NCI-H526 (cell line): ENCODE measurements around the gene THOC2.
"Not testable (repeated sequence)": the region's sequence is repeated elsewhere in the genome, so short reads cannot be mapped to it uniquely, and the experiment has no call there.

Experiments used
- DNase-seq, 2 experiments: peaks; one replicate each; lab custom pipeline; 2025; lab: John Stamatoyannopoulos, UW

Gene THOC2

DNA sequence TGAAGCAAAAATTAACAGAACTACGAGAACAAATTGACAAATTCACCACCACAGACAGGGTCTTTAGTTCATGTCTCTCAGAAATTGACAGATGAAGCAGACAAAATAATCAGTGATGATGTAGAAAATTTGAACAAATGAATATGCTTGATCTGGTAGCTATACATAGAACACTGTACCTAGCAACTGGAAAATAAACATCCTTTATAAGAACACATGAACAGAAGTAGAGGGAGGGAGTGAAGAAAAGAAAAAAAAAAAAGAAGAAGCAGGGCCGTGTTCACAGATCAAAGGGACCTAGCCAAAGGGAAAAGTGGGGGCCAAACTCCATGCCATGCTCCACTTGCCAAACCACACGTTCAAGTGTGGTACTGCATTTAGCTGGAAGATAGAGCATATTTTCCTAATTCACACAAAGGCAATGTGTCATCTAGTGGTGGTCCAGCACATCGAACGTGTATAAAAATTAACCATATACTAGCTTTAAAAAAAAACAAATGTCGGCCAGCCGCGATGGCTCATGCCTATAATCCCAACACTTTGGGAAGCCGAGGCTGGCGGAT, 5.6 kb upstream of the THOC2 start:
- DNase-seq = no peak

DNA sequence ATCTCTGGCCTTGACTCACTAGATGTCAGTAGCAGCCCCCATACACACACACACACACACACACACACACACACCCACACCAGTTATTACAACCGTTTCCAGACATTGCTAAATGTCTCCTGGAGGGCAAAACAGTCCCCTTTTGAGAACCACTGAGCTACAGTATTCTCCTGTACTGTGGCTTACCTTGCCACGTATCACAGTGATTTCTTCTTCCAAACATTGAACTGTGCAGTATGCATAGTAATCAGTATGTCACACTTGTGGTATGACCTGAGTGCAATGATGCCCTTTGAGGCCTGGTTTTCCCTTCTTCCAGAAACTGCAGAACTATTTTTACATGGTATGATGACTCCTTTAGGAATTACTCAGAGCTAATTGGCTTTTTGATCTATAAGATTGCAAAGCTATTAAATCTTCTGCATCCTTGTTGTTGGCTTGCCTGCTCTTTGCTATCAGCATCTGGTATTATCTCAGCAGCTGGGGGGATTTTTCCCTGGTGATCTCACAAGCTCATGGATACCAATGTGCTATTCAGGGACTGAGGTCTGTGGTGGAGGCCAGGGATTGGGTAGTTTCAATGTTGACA, 3.6 kb upstream of the THOC2 start:
- DNase-seq = no peak

DNA sequence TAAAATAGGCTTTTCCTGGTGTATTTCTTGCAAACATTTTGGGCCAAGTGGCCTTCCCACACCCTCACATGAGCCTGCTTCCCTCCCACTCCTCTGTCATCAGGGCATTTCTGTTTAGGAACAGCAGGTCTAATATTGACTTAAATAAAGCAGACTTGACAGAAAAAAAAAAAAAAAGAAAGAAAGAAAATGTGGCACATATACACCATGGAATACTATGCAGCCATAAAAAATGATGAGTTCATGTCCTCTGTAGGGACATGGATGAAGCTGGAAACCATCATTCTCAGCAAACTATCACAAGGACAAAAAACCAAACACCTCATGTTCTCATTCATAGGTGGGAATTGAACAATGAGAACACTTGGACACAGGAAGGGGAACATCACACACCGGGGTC, 2.3 kb upstream of the THOC2 start:
- not testable (repeated sequence) for DNase-seq

DNA sequence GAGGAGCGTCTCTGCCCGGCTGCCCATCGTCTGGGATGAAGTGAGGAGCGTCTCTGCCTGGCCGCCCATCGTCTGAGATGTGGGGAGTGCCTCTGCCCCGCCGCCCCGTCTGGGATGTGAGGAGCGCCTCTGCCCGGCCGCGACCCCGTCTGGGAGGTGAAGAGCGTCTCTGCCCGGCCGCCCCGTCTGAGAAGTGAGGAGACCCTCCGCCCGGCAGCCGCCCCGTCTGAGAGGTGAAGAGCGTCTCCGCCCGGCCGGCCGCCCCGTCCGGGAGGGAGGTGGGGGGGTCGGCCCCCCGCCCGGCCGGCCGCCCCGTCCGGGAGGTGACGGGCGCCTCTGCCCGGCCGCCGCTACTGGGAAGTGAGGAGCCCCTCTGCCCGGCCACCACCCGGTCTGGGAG, 1.2 kb upstream of the THOC2 start:
- not testable (repeated sequence) for DNase-seq

DNA sequence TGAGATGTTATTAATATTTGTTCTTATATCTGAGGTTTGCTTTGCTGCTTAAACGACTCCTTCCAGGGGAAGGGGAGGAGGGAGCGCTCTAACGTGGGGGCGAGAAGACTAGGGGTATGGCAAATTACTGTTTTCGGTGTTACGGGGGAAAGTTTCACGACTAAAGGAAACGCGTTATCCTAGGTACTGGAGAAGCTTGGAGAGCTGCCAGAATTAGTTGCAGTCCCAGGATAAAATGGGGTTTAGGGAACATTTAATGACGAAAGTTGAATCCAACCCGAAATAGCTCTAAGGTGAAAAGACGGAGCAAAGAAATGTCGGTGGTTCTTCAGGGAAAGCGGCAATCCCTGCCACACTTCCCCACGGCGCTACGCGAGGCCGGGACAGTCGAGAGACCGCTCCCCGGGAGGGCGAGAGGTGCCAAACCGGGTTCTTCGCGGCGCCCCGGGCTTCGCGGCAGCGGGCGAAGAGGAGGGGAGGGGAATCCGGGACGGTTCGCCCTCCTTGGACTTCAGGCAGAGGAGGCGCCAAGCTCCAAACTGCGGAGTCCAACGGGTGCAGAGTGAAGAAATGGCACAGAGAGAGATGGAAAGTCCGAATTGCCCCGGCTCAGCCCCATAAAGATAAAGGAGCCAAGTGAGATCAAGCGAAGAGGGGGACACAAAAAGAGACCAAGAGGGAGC, 724 bp downstream of the THOC2 start:
- peak; percentile 13 to 57 for DNase-seq

DNA sequence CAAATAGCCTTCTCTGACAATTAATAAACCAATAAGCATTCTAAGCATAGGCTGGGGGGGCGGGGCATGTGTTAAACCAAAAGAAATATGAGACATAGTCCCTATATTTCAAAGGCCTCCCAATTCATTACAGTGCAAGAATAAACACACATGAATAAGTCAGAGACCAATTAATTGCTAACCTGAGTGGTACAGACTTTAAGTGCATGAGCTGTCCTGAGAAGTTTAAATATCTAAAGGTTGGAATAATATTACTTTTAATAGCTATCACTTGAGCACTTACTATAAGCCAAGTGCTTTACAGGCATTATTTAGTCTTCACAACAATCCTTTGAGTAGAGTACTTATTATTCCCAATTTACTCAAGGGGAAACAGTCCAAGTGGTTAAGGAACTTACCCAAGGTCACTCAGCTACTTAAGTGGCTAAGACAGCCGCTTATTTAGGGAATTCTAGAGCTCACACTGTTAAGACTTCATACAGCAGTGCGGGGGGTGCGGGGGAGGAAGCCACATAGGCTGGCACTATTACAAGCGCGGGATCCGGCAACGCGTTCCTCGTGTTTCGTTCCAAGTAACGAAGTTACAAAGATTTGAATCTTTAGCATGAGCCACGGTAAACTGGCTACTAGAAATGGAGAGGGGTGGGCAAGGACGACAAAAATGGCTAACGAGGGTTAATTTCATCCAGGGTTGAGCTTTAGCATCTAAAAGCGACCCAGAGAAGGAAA, 1.4 kb downstream of the THOC2 start:
- peak in 1 of 2 experiments; percentile 9 for DNase-seq

DNA sequence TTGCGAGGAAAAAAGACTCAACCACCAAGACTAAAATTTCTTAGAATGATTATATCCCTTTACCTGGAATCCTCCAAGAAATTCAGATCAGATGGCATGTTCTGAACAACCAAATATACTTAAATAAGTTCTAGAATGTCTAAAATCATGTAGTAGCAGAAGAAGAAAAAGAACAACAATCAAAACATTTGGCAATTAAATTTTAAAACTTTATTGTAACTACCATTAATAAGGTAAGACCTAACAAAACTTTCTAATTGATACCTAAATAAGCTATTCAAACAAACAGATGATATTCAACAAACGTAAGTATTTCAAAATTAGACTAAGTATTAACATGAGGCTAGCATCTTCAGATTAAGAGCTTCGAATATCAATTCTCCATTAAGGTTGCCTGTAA, 4.3 kb downstream of the THOC2 start:
- no peak for DNase-seq

DNA sequence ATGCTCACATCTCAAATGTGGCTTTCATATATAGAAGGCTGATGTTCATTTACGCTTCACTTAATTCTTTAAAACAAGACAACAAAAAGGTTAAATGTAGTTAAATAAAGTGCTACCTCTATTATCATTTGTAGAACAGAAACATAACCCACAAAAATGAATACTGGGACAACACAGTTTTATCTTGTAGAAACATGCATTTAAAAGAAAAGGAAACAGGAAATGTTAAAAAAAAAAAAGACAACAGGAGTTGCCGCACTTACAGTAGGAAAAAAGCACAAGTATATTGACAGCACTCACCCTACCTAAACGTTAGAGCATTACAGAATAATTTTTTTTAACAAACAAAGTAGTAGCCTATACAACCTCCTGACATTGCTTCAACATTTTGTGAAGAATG, 4.8 kb downstream of the THOC2 start:
- no peak for DNase-seq

DNA sequence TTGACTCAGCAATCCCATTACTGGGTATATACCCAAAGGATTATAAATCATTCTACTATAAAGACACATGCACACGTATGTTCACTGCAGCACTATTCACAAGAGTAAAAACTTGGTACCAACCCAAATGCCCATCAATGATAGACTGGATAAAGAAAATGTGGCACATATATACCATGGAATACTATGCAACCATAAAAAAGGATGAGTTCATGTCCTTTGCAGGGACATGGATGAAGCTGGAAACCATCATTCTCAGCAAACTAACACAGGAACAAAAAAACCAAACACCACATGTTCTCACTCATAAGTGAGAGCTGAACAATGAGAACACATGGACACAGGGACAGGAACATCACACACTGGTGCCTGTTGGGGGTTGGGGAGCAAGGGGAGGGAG, 10.7 kb downstream of the THOC2 start:
- not testable (repeated sequence) for DNase-seq

DNA sequence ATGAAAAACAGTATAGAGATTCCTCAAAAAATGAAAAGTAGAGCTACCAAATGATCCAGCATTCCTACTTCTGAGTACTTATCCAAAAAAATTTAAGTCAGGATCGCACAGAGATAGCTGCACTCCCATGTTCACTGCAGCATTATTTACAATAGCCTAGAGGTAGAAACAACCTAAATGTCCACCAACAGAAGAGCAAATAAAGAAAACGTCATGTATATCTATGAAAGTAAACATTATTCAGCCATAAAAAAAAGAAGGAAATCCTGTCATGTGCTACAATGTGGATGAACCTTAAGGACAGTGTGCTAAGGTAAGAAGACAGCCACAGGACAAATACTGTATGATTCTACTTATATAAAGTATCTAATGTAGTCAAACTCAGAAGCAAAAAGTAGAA, 12.4 kb downstream of the THOC2 start:
- DNase-seq = no peak

DNA sequence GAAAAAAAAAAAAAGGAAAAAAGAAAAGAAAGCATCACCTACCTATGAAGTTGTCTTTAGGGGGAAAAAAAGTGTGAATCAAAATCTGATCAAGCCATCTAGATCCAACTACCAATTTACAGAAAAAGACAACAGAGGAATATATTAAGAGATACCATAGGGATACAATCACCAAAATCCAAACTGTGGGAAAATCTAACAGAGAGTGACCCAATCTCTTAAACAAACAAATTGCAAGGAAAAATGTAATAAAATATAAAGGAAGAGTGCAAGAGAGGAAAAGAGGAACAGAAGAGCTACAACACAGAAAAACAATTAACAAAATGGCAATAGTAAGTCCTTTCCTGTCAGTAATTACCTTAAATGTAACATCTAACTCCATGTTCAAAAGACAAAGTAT, 19.0 kb downstream of the THOC2 start:
- DNase-seq = no peak

DNA sequence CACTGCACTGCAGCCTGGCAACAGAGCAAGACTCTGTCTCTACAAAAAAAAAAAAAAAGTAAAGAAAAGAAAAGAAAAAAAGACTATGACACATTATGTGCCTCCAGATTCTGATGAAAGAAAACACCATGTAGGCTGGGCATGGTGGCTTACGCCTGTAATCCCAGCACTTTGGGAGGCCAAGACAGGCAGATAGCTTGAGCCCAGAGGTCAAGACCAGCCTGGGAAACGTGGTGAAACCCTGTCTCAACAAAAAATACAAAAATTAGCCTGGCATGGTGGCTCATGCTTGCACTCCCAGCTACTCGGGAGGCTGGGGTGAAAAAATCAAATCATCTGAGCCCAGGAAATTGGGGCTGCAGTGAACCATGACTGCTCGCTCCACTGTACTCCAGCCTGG, 19.4 kb downstream of the THOC2 start:
- DNase-seq = no peak

DNA sequence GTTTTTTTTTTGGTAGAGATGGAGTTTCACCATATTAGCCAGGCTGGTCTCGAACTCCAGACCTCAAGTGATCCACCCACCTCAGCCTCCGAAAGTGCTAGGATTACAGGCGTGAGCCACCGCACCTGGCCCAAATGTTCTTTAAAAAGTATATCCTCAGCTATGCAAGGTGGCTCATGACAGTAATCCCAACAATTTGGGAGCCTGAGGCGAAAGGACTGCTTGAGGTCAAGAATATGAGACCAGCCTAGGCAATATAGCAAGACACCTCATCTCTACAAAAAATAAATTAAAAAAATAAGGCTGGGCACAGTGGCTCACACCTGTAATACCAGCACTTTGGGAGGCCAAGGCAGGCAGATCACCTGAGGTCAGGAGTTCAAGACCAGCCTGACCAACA, 21.7 kb downstream of the THOC2 start:
- not testable (repeated sequence) for DNase-seq

DNA sequence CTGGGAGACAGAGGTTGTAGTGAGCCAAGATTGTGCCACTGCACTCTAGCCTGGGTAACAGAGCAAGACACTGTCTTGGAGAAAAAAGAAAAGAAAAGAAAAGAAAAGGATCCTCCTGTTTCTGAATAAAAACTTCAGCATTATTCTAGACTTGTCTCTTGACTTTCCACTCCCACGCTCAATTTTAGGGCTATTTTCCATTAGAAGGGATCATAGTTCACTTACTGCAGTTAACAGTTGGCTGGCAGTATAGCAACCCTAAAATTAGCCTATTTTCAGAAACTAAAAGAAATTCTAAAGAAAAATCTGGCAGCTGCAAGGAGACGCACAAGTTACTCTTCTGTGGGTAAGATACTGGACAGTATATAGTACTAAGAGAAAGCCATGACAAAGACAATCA, 28.1 kb downstream of the THOC2 start:
- no peak for DNase-seq

DNA sequence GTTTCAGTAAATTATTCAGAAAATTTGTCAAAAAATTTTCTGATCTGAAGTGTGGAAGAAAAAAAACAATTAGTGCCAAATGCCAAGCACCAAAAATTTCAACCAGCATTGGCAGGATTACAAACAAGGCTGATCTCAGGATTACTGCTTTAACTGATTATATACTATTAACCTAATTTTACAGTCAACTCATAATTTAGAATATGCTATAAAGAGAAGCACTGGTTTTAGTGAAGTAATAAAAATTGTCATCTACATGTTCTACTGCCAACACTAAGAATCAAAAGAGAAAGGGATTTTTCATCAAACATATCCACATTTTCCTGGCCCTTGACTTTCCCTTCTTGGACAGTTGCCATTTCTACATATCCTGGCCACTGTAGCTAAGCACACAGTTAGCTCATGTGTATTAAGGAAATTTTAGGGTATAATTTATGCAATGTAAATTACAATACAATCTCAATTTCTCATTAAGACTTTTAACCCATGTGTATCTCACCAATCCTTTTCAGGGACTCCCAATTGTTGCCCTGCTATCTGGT, 33.8 kb downstream of the THOC2 start:
- no peak for DNase-seq

DNA sequence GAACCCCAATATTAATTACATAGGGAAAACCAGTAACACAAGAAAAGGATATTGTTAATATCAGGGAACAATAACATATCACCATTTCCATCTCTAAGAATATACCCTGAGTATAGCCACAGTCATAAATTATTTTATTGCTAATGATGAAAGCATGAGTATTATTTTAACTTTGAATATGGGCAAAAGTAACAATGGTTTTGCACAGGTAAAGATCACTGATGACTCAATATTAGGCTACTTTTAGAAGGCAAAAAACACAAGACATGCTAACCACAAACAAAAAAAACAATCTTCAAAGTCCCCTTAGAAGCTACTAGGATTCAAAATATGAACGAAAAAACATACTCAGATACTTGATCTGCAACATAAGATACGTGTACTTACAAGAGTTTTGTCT, 36.5 kb downstream of the THOC2 start:
- DNase-seq = no peak

DNA sequence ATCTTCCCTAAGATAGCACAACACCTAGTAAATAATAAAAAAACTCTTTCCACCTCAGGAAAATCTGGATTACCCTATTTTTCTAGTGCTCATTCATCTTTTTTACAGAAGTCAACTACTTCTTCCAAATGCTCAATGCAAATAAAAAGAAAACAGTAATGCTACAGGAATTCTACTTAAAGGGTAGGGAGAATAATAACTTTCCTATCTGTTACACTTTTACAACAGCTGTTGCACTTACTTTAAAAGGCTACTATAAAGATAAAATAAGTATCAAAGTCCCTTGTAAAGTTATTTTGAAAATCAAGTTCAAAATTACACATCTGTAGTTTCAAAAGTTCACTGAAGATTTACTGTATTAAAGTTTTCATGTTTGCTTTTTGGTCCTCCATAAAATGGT, 37.6 kb downstream of the THOC2 start:
- no peak for DNase-seq

DNA sequence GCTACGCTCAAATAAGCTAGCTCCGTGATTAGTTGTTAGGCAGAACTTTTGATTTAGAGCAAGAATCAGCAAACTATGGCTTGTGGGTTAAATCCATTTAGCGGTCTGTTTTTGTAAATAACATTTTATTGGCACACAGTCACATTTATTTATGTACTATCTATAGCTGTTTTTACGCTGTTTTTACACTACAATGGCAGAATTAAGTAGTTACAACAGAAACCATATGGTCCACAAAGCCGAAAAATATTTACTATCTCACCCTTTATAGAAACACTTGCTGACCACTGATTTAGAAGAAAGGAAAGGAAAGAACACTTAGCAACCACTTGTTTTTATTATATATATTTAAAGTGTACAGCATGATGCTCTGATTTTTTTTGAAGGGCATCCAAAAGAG, 41.1 kb downstream of the THOC2 start:
- DNase-seq = no peak

DNA sequence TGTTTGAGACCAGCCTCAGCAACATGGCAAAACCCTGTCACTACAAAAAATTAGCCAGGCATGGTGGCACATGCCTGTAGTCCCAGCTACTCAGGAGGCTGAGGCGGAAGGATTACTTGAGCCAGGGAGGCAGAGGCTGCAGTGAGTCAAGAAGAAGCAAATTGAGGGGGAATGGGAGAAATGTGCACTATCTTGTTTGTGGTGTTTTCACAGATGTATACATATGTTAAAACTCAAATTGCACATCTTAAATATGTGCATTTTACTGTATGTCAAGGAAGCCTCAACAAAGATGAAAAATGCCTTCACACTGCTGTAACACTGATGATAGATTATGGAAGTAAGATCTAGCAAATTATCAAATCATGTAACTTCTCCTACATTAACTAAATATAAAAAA, 44.3 kb downstream of the THOC2 start:
- DNase-seq = no peak

DNA sequence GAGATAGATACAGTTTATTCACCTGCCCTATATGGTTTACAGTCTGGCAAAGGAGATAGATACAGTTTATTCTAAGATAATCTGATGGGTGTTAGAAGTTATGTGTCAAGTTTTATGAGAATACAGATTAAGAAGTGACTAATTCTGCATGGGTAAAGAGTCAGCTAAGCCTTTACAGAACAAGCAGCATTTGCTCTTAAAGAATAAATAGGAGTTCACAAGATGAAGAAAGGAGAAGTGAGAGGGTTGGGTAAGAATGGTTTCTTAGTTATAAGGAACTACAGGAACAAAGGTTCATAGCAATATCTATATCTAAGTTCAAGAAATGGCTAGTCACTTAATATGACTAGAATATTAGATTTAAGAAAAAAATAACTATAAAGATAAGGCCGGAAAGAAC, 47.6 kb downstream of the THOC2 start:
- DNase-seq = no peak

DNA sequence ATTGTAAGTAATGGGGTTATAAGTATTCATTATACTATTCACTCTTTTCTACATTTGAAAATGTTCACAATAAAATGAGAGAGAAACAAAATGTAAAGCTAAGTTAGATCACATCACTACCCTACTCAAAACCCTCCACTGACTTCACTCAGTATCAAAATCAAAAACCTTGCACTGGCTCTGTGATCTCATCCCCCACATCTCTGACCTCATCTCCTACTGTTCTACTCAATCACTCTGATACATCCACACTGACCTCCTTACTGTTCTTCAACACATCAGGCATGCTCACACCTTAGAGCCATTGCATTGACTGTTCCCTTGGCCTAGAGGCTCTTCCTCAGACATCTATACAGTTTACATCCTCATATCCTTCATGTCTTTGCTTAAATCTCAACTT, 50.7 kb downstream of the THOC2 start:
- DNase-seq = no peak

DNA sequence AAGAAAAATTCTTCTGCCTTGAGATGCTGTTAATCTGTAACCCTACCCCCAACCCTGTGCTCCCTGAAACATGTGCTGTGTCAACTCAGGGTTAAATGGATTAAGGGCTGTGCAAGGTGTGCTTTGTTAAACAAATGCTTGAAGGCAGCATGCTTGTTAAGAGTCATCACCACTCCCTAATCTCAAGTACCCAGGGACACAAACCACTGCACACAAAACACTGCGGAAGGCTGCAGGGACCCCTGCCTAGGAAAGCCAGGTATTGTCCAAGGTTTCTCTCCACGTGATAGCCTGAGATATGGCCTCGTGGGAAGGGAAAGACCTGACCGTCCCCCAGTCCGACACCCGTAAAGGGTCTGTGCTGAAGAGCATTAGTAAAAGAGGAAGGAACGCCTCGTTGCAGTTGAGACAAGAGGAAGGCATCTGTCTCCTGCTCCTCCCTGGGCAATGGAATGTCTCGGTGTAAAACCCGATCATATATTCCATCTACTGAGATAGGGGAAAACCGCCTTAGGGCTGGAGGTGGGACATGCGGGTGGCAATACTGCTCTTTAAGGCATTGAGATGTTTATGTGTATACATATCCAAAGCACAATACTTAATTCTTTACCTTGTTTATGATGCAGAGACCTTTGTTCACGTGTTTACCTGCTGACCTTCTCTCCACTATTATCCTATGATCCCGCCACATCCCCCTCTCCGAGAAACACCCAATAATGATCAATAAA, 53.0 kb downstream of the THOC2 start:
- not testable (repeated sequence) for DNase-seq
